Measurements from ENCODE around the gene CAV1. TPM values are rescaled to one million over a fixed set of nuclear protein-coding genes. Genes with fewer than 3 reads are reported as not detected.

The CAV1 gene
- total RNA-seq, 1 experiment from 2014 or later, result 23.7 TPM

GRCh38 chr7:116516324-116516723, 8.5 kb upstream of the CAV1 start:
- H3K27me3 ChIP-seq, result no peaks in the 10 kb centered on the region
- H3K27ac ChIP-seq, result no peak overlapping the region
- H3K4me1 ChIP-seq, result peaks cover 22% of the 10 kb centered on the region
- DNase-seq, result no peak
- H3K9me3 ChIP-seq (replicated peaks), result no peaks in the 10 kb centered on the region; the same call in 1 of the 2 replicates
- no peak overlapping the region for H3K4me3 ChIP-seq
- no peaks in the 10 kb centered on the region for H3K36me3 ChIP-seq

DNA sequence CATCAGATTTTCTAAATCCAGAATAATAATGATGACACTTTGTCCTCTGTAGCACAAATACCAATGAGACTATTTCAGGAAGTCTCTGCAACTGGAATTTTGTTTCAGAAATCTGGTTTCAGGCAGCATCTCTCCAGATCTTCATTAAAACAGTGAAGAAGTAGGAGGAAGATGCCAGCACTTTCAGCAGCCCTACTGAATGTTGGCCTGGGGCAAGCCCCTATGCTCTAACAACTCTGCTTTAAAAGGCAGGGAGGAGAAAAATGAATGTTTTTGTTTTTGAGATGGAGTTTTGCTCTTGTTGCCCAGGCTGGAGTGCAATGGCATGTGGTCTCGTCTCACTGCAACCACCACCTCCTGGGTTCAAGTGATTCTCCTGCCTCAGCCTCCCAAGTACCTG, 7.2 kb upstream of the CAV1 start:
- no peak for DNase-seq
- H3K27ac ChIP-seq, result no peak overlapping the region; the same call in 1 of the 2 replicates
- no peaks in the 10 kb centered on the region; the same call in 1 of the 2 replicates for H3K9me3 ChIP-seq (replicated peaks)
- peaks cover 28% of the 10 kb centered on the region for H3K4me1 ChIP-seq
- H3K36me3 ChIP-seq, result no peaks in the 10 kb centered on the region
- no peak overlapping the region for H3K4me3 ChIP-seq
- H3K27me3 ChIP-seq, result no peaks in the 10 kb centered on the region

- no peak overlapping the region for H3K4me3 ChIP-seq
- no peaks in the 10 kb centered on the region for H3K27me3 ChIP-seq
- no peaks in the 10 kb centered on the region; the same call in 1 of the 2 replicates for H3K9me3 ChIP-seq (replicated peaks)
- H3K36me3 ChIP-seq, result no peaks in the 10 kb centered on the region
- DNase-seq, result no peak
- no peak overlapping the region for H3K27ac ChIP-seq
- H3K4me1 ChIP-seq, result peaks cover 35% of the 10 kb centered on the region
These were observed 5.9 kb upstream of the CAV1 start for GRCh38 chr7:116518961-116519360.

- peaks cover 31% of the 10 kb centered on the region for H3K4me1 ChIP-seq
- no peaks in the 10 kb centered on the region for H3K36me3 ChIP-seq
- H3K27ac ChIP-seq, result no peak overlapping the region
- H3K4me3 ChIP-seq, result no peak overlapping the region
- H3K9me3 ChIP-seq (replicated peaks), result no peaks in the 10 kb centered on the region
- DNase-seq, result no peak
- H3K27me3 ChIP-seq, result no peaks in the 10 kb centered on the region
These were observed 3.7 kb upstream of the CAV1 start for GRCh38 chr7:116521046-116521664.

DNA sequence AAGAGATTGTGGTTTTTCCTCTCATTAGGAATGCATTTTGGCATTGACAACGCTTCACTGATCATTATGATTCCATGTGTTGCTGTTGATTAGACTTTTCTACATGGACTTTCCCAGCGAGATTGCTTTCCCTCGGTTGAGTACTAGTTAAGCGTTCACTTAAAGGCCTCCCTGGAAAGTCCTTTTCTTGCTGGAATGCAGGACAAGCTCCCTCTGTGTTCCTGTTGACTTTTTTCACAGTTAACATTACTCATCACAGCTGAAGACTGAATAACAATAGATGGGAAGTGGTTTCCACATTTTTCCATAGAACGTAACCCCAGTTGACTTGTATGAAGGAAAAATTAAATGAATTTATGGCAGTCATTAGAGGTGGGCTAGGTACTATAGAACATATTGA, 2.6 kb upstream of the CAV1 start:
- Histone ChIP-seq H3K27me3 (no peaks in the 10 kb centered on the region), H3K36me3 (no peaks in the 10 kb centered on the region), H3K27ac (peak overlapping the region; percentile 23), H3K4me3 (no peak overlapping the region), H3K9me3 (replicated peaks) (no peaks in the 10 kb centered on the region), H3K4me1 (peaks cover 28% of the 10 kb centered on the region)
- DNase-seq, result no peak

GRCh38 chr7:116524221-116524608, 621 bp upstream of the CAV1 start:
- H3K4me3 ChIP-seq, result peak overlapping the region; percentile 64
- H3K9me3 ChIP-seq (replicated peaks), result no peaks in the 10 kb centered on the region
- H3K27ac ChIP-seq, result peak overlapping the region; percentile 82
- DNase-seq, result no peak
- peaks cover 3% of the 10 kb centered on the region; the same call in 1 of the 2 replicates for H3K36me3 ChIP-seq
- peaks cover 37% of the 10 kb centered on the region for H3K4me1 ChIP-seq
- H3K27me3 ChIP-seq, result no peaks in the 10 kb centered on the region

DNA sequence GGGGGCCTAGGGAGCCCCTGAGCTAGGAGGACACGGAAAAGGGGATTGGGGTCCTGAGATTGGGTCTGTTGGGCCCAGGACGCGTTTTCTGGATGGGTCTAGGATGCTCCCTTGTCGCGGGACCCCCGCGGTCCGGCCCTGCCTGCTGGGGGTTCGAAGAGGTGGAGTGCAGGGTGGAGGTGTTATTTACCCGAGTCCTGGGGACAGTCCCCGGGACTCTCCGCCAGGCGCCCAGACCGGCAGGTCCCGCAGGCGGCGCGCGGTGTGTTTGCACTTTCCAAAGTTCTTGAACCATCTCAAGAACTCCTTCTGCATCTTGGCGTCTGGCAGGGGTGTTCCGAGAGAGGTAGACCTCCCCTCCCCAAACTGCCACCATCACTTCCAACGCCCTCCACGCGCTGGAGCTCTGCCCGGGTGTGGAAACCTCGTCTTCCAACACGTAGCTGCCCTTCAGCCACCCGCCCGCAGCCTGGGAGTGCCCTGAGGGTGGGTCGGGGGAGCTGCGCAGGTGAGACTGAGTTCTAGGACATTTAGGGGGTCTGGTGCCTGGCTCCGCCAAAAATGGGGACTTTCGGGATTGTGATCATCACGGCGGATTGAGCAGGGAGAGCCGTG, 569 bp downstream of the CAV1 start:
- DNase-seq, result peak; percentile 30 to 44
- Histone ChIP-seq H3K4me3 (peak overlapping the region; percentile 64), H3K27ac (peak overlapping the region; percentile 82), H3K9me3 (replicated peaks) (no peaks in the 10 kb centered on the region), H3K4me1 (peaks cover 37% of the 10 kb centered on the region), H3K36me3 (peaks cover 7% of the 10 kb centered on the region; the same call in 1 of the 2 replicates), H3K27me3 (no peaks in the 10 kb centered on the region)

GRCh38 chr7:116525913-116526861, 1.4 kb downstream of the CAV1 start:
- no peaks in the 10 kb centered on the region for H3K27me3 ChIP-seq
- peak overlapping the region; percentile 64 for H3K4me3 ChIP-seq
- peak; percentile 80 to 81 for DNase-seq
- H3K9me3 ChIP-seq (replicated peaks), result no peaks in the 10 kb centered on the region
- H3K27ac ChIP-seq, result peak overlapping the region; percentile 82
- H3K4me1 ChIP-seq, result peaks cover 39% of the 10 kb centered on the region
- peaks cover 8% of the 10 kb centered on the region for H3K36me3 ChIP-seq

DNA sequence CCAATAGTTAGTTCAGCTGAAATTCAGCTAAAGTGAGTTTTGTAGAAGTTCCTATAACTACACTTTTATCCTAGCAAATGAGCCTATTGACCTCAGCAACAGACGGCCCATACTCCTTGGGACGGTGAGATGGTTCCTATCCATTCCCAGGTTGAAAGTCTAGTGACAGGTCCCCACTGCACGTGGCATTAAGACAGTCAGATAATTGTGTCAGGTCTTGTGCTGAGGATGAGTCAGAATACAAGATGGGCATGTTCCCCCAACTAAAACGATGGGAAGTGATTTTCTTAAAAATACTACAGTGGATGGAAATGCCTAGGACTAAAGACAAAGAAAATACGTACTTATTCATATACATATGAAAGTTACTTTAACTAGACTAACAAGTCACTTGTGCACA, 2.1 kb downstream of the CAV1 start:
- no peaks in the 10 kb centered on the region for H3K27me3 ChIP-seq
- no peaks in the 10 kb centered on the region for H3K9me3 ChIP-seq (replicated peaks)
- H3K27ac ChIP-seq, result no peak overlapping the region
- H3K4me1 ChIP-seq, result peaks cover 43% of the 10 kb centered on the region
- H3K4me3 ChIP-seq, result peak overlapping the region; percentile 64; the same call in 1 of the 2 replicates
- peaks cover 9% of the 10 kb centered on the region for H3K36me3 ChIP-seq
- no peak for DNase-seq

GRCh38 chr7:116527521-116527920, 2.7 kb downstream of the CAV1 start:
- H3K36me3 ChIP-seq, result peaks cover 9% of the 10 kb centered on the region
- no peak overlapping the region for H3K4me3 ChIP-seq
- peak overlapping the region; percentile 71 for H3K27ac ChIP-seq
- H3K27me3 ChIP-seq, result no peaks in the 10 kb centered on the region
- DNase-seq, result peak in 1 of 2 experiments; percentile 26
- H3K4me1 ChIP-seq, result peaks cover 43% of the 10 kb centered on the region
- H3K9me3 ChIP-seq (replicated peaks), result no peaks in the 10 kb centered on the region

DNA sequence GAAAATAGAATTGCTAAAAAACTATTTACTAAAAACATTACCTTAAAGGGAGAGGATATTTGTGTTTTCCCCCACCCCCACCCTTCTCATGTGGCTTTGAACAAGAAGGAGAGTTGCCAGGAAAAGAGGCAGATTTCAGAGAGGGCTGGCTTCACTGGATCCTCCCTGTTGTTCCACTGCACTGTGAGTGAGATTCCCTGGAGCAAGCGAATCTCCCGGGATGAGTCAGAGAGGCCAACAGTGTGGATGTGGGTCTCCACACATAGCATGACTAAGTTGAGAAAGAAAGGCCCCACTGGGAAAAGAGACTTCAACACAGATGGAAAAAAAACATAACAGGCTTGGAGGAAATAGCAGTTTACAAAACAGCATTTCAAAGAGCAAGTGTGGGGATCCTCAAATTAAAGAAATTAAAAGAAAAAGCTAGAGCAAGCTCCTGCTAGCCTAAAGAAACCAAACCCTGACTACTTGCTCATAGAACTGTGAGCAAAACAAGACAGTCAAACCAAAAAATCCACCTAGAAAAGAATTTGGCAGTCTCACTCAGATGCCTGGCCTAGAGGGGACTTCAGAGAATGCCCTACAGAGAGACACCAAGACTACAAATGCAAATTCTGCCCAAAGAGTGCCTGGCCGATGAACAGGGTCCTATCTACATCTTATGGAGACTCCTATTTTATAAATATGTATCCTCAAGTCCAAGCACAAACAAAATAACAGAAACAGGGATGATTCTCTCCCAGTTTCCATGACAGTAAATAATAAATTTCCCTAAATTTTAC, 3.4 kb downstream of the CAV1 start:
- Histone ChIP-seq H3K9me3 (replicated peaks) (no peaks in the 10 kb centered on the region), H3K4me1 (peaks cover 45% of the 10 kb centered on the region), H3K4me3 (no peak overlapping the region), H3K27me3 (no peaks in the 10 kb centered on the region), H3K27ac (peak overlapping the region; percentile 71), H3K36me3 (peaks cover 9% of the 10 kb centered on the region)
- DNase-seq, result peak; percentile 82 to 89

DNA sequence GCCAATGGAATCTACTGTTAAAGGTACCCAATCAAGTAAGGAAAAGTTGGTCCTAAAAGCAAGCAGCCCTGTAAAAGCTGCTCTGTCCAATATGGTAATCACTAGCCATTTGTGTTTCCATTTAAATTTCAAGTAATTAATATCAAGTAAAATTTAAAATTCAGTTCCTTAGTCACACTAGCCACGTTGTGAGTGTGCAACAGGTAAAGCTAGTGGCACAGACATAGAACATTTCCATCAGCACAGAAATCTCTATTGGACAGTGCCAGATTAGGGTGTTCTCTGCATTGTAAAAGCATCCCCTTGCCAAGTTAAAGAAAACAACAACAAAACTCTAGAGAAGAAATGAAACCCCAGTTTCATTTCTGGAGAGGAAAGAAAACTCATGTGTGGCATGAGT, 4.4 kb downstream of the CAV1 start:
- H3K4me3 ChIP-seq, result no peak overlapping the region
- H3K36me3 ChIP-seq, result peaks cover 12% of the 10 kb centered on the region
- H3K27me3 ChIP-seq, result no peaks in the 10 kb centered on the region
- no peak overlapping the region for H3K27ac ChIP-seq
- DNase-seq, result no peak
- no peaks in the 10 kb centered on the region for H3K9me3 ChIP-seq (replicated peaks)
- peaks cover 39% of the 10 kb centered on the region for H3K4me1 ChIP-seq

GRCh38 chr7:116530107-116530820, 5.4 kb downstream of the CAV1 start:
- Histone ChIP-seq H3K4me1 (peaks cover 39% of the 10 kb centered on the region), H3K36me3 (peaks cover 16% of the 10 kb centered on the region), H3K9me3 (replicated peaks) (no peaks in the 10 kb centered on the region; the same call in 1 of the 2 replicates), H3K27ac (no peak overlapping the region), H3K4me3 (no peak overlapping the region), H3K27me3 (no peaks in the 10 kb centered on the region)
- DNase-seq, result no peak

Data from SJCRH30 (cell line).